GM19238 (cell line): ENCODE measurements around the gene OR11L1.

ENCODE experiments used
- DNase-seq: peaks from one replicate; pipeline ENCODE4 v3.0.0; 2011; ENCODE audit warnings: low spot score; ENCODE audit not compliant: insufficient read length

OR11L1 gene, protein sequence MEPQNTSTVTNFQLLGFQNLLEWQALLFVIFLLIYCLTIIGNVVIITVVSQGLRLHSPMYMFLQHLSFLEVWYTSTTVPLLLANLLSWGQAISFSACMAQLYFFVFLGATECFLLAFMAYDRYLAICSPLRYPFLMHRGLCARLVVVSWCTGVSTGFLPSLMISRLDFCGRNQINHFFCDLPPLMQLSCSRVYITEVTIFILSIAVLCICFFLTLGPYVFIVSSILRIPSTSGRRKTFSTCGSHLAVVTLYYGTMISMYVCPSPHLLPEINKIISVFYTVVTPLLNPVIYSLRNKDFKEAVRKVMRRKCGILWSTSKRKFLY

DNA sequence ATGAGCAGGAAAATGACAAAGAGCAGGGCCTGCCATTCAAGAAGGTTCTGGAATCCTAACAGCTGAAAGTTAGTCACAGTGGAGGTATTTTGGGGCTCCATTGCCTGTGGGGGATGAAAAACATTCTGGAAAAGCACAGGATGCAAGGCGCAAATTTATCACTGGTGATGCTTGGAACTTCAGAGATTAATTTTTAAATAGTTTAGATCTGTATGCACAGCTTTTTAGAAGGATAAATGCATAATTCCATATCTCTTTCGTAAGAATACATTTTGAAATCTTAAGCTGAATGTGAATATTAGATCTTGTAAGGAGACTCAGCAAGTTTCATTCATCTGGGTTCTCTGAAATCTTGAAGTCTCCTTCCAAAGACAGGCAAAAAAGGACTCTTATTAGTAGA lies at the start of gene OR11L1:
Gene OR11L1, minus strand, starts transcription at position 101 of the 400 bp plus-strand sequence. Its CDS starts 0 bp downstream, at position 101.
- DNase-seq = no peak

DNA sequence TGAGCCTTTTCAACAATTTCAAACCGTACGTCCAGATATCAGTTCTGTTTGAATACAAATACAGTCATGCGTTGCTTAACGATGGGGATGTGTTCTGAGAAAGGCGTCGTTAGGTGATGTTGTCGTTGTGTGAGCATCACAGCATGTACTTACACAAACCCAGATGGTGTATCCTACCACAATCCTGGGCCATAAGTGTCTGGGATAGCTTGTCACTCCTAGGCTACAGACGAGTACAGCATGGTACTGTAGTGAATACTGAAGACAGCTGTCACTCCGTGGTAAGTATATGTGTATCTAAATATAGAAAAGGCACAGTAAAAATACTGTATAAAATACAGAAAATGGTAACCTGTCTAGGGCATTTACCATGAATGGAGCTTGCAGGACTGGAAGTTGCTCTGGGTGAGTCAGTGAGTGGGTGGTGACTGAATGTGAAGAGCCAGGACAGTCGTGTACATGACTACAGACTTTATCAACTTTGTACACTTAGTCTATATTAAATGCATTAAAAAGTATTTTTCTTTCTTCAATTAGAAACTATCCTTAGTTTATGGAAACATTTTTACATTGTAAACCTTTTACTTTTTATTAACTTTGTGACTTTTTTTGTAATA lies 43.2 kb upstream of the OR11L1 start:
- DNase-seq = no peak

DNA sequence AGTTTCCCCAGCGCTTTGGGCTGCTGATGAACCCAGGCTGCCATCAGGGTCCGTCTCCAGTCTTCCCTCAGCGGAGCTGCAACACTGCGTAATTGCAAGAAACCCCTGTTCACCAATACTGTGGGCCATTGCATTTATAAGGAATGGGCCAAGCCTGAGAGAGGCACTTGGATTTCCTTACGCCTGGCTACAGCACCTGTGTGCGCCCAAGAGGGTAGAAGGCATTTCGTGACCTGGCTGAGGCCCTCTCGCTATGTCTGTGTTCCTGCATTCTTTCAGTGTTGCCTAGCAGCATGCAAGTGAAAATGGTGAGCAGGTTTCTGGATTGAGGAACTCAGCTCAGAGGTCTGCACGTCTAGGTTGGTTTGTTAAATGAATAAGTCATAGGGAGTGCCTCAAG lies 41.6 kb upstream of the OR11L1 start:
- DNase-seq = no peak

DNA sequence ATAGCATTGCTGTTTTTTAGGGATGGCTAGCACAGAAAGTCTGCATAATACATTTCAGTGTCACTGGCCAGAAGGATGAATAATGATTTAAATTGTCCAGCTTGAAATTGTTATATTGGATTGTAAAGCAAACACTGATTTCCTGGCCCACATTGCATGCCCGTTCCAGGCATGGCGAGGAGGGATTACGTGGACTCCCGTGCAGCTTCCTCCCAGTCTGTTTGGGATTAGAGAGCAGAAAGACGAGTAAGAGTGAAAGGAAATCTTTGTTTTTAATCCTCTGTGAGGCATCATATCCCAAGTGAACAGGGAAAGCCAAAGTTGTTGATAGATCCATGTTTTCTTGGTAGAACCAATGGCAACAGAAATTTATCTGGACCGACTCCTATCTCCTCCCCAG lies 23.7 kb upstream of the OR11L1 start:
- DNase-seq = no peak

DNA sequence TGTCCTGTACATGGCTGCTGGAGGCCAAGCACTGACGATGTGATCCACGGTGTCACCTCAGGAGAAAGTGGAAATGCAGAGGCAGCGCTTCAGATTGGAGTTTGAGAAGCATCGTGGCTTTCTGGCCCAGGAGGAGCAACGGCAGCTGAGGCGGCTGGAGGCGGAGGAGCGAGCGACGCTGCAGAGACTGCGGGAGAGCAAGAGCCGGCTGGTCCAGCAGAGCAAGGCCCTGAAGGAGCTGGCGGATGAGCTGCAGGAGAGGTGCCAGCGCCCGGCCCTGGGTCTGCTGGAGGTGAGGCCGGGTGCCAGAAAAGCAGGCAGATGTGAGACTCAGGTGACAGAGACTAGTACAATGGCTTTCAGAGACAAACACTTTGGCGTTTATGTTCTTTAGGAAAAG lies 22.9 kb upstream of the OR11L1 start:
- no peak for DNase-seq

DNA sequence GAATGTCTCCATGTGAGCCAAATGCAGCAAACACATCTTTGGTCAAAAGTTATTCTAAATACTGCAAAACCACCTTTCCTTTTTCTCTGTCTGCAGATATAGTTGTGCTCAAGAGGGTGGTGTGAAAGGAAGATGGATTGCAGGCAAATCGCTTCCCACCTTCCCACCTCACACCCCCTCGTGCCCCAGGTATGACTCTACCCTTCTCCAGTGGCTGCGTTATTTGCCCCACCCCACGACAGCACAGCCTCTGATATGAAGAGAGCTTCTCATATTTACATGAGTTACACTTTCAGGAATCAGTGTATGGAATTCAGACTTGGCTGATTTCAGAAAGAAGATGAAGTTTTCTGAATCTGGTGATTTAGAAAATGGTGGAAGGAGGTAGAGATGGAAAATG lies 21.1 kb upstream of the OR11L1 start:
- DNase-seq = no peak

GRCh38 chr1:247857985-247858619 lies 16.4 kb upstream of the OR11L1 start:
- DNase-seq = no peak

- no peak for DNase-seq
Measured at GRCh38 chr1:247857069-247857984, 15.6 kb upstream of the OR11L1 start, which contains the start of gene TRIM58. TSS of gene TRIM58 (plus strand) at chr1:247857187. CDS start at chr1:247857247, 60 bp downstream.

DNA sequence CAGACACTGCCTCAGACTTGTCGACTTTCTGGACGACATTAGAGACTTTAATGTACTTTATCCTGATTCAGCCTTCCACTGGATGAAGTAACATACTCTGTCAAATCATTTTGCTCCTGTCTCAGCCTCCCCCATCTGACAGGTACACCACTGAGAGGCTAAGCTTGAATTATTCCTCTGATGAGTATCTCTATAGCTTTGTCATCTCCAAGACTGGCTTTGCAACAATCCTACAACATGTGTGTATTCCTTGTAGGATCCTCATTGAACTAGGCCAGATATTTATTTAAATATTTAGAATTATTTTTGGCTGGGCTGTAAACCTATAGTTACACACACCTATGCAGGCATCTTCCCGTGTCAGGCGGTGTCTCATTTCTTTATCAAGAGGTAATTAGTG lies 14.2 kb upstream of the OR11L1 start:
- no peak for DNase-seq

DNA sequence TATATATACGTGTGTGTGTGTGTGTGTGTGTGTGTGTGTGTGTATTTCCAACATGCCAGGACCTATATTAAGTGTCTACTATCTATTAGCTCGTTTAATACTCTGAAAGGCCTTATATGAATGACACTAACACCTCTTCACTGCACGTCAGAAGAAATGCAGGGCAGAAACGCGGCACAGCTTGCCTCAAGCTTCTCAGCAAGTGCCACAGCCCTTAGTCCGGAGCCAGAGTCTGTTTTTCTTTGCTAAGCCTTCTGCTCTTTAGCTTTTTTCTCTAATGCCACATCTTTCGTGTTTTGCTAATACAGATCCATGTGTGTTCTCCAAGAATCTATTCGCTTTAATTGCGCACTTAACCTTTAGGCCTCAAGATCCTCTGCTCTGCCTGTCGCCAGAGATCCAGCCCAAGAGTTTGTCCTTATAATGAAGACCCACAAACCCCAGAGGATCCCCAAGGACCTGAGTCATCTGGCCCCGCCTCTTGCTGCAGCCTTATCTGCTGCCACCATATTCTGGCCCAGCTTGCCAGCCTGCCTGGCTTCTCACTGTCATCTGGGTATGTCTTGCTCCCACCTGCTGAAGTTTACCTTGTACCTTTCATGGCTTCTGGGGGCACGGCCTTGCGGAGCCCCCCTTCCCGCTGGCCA lies 13.3 kb upstream of the OR11L1 start:
- no peak for DNase-seq

GRCh38 chr1:247849616-247850015 lies 7.9 kb upstream of the OR11L1 start:
- no peak for DNase-seq

GRCh38 chr1:247848346-247848745 lies 6.7 kb upstream of the OR11L1 start:
- no peak for DNase-seq

DNA sequence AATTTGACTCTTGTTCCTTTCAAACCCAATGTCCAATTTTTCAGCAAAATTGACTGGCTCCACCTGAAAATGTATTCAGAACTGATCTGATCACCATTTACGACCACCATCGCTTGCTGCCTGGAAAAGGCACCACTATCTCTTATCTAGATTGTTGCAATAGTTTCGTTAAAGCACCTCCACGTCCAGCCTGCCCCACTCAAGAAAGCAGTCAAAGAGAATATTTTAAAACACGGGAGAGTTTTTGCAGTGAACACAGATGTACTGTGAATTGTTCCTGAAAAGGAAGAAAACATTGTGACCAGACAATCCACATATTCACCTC lies 4.0 kb upstream of the OR11L1 start:
- DNase-seq = no peak

- no peak for DNase-seq
Measured at GRCh38 chr1:247845011-247845692, 3.5 kb upstream of the OR11L1 start.

DNA sequence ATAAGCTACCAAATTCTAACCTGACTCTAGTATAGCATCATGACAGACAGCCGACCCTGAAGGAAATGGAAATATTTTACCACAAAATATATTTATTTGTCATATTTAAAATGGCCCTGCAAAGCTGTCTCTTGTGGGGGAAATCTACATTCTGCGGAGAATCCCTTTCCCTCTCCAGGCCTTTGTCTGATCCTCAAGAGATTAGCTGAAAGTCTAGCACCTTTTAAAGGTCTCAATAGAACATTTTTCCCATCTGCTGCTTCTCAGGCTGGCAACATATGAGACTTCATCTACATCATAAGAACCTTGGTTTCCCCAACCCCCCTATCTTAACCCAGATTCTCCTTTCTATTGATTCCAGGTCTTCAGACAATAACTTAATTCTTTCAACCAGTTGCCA lies 1.7 kb upstream of the OR11L1 start:
- DNase-seq = no peak

GRCh38 chr1:247840818-247841217 lies 878 bp downstream of the OR11L1 start:
- DNase-seq = no peak

GRCh38 chr1:247833601-247834000 lies 8.1 kb downstream of the OR11L1 start:
- no peak for DNase-seq

DNA sequence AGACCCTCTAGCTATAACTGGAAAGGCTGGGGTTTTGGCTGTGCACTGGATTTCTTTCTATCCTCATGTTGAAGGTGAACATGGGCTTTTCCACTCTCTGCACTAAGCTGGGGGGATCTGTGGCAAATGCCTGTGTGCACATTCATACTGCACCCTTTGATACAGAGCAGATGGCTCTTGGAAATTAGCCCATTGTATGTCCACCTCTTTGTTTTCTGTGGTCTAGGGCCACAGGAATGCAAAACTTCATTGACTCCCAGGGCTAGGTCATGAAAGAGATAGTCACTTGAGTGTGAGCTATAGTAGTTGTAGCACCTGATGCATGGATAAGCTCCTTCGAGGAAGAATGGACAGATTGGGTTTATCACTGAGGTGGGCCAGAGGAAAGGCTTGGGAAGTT lies 12.0 kb downstream of the OR11L1 start:
- DNase-seq = no peak

GRCh38 chr1:247825362-247825761 lies 16.3 kb downstream of the OR11L1 start:
- no peak for DNase-seq

DNA sequence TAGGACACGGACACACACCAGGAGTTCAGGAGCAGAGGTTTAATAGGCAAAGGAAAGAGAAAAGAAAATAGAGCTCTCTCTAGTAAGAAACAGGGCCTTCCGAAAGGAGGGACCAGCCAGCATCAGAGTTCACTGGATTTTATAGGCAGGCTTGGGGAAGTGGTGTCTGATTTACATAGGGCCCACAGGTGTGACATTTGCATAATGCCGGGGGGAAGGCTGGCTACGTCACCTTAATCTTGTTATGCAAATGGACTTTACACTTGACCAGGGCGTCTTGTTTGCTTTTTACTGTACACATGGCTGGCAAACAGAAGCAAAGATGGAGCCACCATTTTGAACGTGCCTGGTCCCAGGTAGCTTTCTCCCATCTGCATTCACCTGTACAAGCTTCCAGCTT lies 17.7 kb downstream of the OR11L1 start, which contains the start of gene OR14A16:
Gene OR14A16, minus strand, starts transcription at position 97 of the 400 bp plus-strand sequence. CDS start 8,390 bp downstream, outside the sequence.
- DNase-seq = no peak
